HepG2 (cell line): ENCODE results near the gene NDUFAF8. TPM values are rescaled to one million over a fixed set of nuclear protein-coding genes. Genes with fewer than 3 reads are reported as not detected.

ENCODE experiments used
- AKNA ChIP-seq: sonication (generic); formaldehyde crosslinking; IDR thresholded peaks from 2 replicates; pipeline ENCODE4 v1.4.0; 2020; ENCODE audit warnings: missing genetic modification reagents, borderline replicate concordance
- ARHGAP35 ChIP-seq: sonication (generic); formaldehyde crosslinking; IDR thresholded peaks from 2 replicates; pipeline ENCODE4 v1.9.0; 2022; ENCODE audit warnings: mild to moderate bottlenecking, inconsistent platforms, moderate library complexity, missing genetic modification reagents, borderline replicate concordance
- ATAD3A ChIP-seq: sonication (generic); formaldehyde crosslinking; IDR thresholded peaks from 2 replicates; pipeline ENCODE4 v1.4.0; 2020; ENCODE audit warnings: missing genetic modification reagents
- BRCA1 ChIP-seq: sonication (generic); formaldehyde crosslinking; IDR thresholded peaks from 2 replicates; pipeline ENCODE4 v1.4.0; 2020; ENCODE audit warnings: missing genetic modification reagents
- CTCF ChIP-seq: sonication (generic); formaldehyde crosslinking; IDR thresholded peaks from 2 replicates; pipeline ENCODE4 v1.5.0; 2020; ENCODE audit warnings: mild to moderate bottlenecking, missing genetic modification reagents, moderate library complexity
- HOMEZ ChIP-seq: IDR thresholded peaks from 2 replicates; pipeline ENCODE4 v1.6.1; 2016; ENCODE audit warnings: low read depth
- KLF11 ChIP-seq: IDR thresholded peaks from 2 replicates; pipeline ENCODE4 v1.6.1; 2016; ENCODE audit warnings: missing compliant biosample characterization
- MTA1 ChIP-seq: sonication (generic); formaldehyde crosslinking; IDR thresholded peaks from 2 replicates; pipeline ENCODE4 v1.4.0; 2020; ENCODE audit warnings: missing genetic modification reagents, mild to moderate bottlenecking, borderline replicate concordance
- RAD21 ChIP-seq: fragments of 450-650 bp; formaldehyde crosslinking; IDR thresholded peaks from 2 replicates; pipeline ENCODE4 v1.5.0; 2020; ENCODE audit warnings: mild to moderate bottlenecking
- RARA ChIP-seq: IDR thresholded peaks from 2 replicates; pipeline ENCODE4 v1.6.1; 2016; ENCODE audit warnings: missing genetic modification reagents, missing compliant biosample characterization
- RARG ChIP-seq: sonication (generic); formaldehyde crosslinking; IDR thresholded peaks from 2 replicates; pipeline ENCODE4 v1.4.0; 2020; ENCODE audit warnings: low read depth, mild to moderate bottlenecking, missing genetic modification reagents
- SMARCE1 ChIP-seq: fragments of 450-650 bp; IDR thresholded peaks from 2 replicates; pipeline ENCODE4 v1.6.1; 2017; ENCODE audit warnings: borderline replicate concordance
- ZBTB44 ChIP-seq: sonication (generic); formaldehyde crosslinking; IDR thresholded peaks from 2 replicates; pipeline ENCODE4 v1.4.0; 2020; ENCODE audit warnings: missing genetic modification reagents
- ZNF513 ChIP-seq: sonication (generic); formaldehyde crosslinking; conservative IDR thresholded peaks from 2 replicates; pipeline ENCODE4 v1.5.0; 2020; ENCODE audit warnings: missing genetic modification reagents
- ZNF580 ChIP-seq: IDR thresholded peaks from 2 replicates; pipeline ENCODE4 v1.6.1; 2016; ENCODE audit warnings: low read depth, borderline replicate concordance
- polyA plus RNA-seq, 8 experiments: library from polyadenylated mRNA; depleted of rRNA in 3 of 8; stranded (reverse) in 7 of 8; unstranded in 1 of 8; fragments of >200 nt; fragmentation: Illumina TruSeq in 4 of 8; extraction: Trizol in 4 of 8; gene quantifications; 2 replicates each; pipeline versions ENCODE4 v1.2.1 to v1.2.3, GENCODE V29; 2011 to 2016; ENCODE audit warnings: low read depth in 4 of 8, missing spikeins in 1 of 8, mixed read lengths in 1 of 8; ENCODE audit not compliant: insufficient read depth in 1 of 8
- total RNA-seq, 5 experiments: library from RNA; depleted of rRNA; stranded (reverse); fragments of >200 nt; fragmentation: Illumina TruSeq; extraction: Trizol; gene quantifications; 2 replicates each; pipeline ENCODE4 v1.2.3, GENCODE V29; 2016; ENCODE audit warnings: low read depth in 1 of 5

NDUFAF8 gene
- total and polyA plus RNA-seq, 2 of the 13 experiments (the other 11 are each of a cell fraction or from before 2014, with no cell fraction given), result 75.6 to 233 TPM

GRCh38 chr17:81200695-81201580 lies 38.2 kb upstream of the NDUFAF8 start (continued):
- TF ChIP-seq AKNA (CRISPR knock-in tag), result no peak
- TF ChIP-seq KLF11, result no peak
- TF ChIP-seq HOMEZ, result no peak
- no peak for TF ChIP-seq ZNF513 (CRISPR knock-in tag)
- no peak for TF ChIP-seq ATAD3A (CRISPR knock-in tag)
- TF ChIP-seq SMARCE1, result no peak
- TF ChIP-seq RARA (CRISPR knock-in tag), result no peak
- TF ChIP-seq ZBTB44, result no peak
- peak; percentile 65 for TF ChIP-seq CTCF
- 0 out of 2 replicates have a peak, but pooled peaks have one; percentile 52 for TF ChIP-seq ZNF580 (CRISPR knock-in tag)
- no peak for TF ChIP-seq BRCA1 (CRISPR knock-in tag)
- TF ChIP-seq RAD21 (CRISPR knock-in tag), result peak; percentile 39; the same call in 1 of the 2 replicates
- TF ChIP-seq MTA1 (CRISPR knock-in tag), result no peak
- TF ChIP-seq ARHGAP35 (CRISPR knock-in tag), result no peak
- no peak for TF ChIP-seq RARG
